CD4-positive, alpha-beta T cell treated with Interleukin-17A for 1 hour (primary cell): ENCODE results near the gene PREX1.
"Not testable (repeated sequence)": the region's sequence is repeated elsewhere in the genome, so short reads cannot be mapped to it uniquely, and the experiment has no call there.

ENCODE experiments used
- DNase-seq: peaks from one replicate; pipeline ENCODE4 v3.0.0-alpha.2; 2020

The PREX1 gene, protein sequence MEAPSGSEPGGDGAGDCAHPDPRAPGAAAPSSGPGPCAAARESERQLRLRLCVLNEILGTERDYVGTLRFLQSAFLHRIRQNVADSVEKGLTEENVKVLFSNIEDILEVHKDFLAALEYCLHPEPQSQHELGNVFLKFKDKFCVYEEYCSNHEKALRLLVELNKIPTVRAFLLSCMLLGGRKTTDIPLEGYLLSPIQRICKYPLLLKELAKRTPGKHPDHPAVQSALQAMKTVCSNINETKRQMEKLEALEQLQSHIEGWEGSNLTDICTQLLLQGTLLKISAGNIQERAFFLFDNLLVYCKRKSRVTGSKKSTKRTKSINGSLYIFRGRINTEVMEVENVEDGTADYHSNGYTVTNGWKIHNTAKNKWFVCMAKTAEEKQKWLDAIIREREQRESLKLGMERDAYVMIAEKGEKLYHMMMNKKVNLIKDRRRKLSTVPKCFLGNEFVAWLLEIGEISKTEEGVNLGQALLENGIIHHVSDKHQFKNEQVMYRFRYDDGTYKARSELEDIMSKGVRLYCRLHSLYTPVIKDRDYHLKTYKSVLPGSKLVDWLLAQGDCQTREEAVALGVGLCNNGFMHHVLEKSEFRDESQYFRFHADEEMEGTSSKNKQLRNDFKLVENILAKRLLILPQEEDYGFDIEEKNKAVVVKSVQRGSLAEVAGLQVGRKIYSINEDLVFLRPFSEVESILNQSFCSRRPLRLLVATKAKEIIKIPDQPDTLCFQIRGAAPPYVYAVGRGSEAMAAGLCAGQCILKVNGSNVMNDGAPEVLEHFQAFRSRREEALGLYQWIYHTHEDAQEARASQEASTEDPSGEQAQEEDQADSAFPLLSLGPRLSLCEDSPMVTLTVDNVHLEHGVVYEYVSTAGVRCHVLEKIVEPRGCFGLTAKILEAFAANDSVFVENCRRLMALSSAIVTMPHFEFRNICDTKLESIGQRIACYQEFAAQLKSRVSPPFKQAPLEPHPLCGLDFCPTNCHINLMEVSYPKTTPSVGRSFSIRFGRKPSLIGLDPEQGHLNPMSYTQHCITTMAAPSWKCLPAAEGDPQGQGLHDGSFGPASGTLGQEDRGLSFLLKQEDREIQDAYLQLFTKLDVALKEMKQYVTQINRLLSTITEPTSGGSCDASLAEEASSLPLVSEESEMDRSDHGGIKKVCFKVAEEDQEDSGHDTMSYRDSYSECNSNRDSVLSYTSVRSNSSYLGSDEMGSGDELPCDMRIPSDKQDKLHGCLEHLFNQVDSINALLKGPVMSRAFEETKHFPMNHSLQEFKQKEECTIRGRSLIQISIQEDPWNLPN (N-terminal part only)

DNA sequence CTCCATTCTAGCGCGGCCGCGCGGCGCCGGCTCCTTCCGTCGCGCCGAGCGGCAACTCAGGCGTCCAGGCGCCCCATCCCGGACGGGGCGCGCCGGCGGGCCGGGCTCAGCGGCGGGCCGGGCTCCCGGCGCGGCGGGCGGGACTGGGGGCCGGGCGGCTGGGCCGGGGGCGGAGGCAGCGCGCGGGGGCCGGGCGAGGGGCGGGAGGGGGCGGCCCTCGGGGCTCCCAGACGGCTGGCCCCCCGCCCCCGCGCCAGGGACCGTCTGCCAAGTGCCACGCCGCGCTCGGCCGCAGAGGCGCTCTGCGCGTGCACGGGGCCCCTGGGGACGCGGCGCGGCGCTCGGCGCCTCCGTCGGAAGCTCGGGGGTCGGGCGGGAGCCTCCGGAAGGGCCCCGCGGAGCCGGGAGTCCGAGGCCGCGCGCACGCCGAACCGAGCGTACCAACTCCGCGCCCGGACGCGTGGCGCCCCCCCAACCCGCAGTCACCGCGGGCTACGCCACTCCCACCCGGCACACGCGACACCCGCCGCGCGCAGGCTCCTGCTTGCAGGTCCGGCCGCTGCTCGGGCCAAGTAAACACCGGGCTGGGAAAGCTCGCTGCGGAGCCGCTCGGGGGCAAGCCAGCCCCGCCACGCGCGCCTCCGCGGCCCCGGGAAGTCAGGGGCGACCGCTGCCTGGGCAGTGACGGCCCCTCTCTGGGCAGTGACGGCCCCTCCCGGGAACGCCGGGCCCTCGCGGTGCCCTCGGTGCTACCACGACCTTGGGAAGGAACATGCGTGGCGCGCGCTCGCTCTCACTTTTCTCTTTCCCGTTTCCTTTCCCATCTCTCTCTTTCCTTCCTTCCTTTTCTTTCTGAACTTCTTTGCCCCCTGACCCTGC is at the start of gene PREX1:
Gene PREX1, minus strand, starts transcription at position 145 of the 879 bp plus-strand sequence. Its CDS starts 139 bp downstream, at position 6.
- DNase-seq, result peak; percentile 88

DNA sequence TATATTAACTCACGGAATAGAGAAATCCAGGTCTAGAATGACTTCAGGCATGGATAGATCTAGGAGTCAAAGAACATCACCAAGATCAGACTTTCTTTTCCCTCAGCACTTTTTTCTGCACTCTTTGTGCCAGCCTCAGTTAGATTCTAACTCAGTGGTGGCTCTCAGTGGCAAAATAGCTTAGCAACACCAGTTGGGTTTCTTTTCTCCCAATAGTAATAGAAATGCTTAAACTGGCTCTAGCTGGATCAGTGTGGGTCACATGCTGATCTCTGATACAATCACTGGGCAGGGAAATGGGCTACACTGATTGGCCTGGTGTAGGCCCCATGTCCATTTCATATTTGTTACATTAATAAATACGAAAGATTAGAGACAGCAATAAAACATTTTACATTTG is 49.5 kb upstream of the PREX1 start:
- no peak for DNase-seq

DNA sequence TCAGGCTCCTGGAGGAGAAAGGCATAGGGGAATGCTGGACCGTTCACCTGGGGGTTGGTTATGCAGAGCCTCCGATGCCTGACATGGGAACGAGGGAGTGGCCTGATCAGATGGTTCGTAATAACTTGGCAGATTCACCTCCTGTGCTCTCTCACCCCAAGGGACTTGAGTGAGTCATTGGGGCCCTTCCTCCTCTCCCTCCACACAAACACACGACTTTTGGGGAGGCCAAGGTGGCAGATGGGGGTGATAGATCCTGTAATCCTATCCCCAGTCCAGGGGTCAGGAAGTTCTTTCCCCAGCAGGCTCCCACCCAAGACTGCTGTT is 48.1 kb upstream of the PREX1 start:
- DNase-seq, result no peak

DNA sequence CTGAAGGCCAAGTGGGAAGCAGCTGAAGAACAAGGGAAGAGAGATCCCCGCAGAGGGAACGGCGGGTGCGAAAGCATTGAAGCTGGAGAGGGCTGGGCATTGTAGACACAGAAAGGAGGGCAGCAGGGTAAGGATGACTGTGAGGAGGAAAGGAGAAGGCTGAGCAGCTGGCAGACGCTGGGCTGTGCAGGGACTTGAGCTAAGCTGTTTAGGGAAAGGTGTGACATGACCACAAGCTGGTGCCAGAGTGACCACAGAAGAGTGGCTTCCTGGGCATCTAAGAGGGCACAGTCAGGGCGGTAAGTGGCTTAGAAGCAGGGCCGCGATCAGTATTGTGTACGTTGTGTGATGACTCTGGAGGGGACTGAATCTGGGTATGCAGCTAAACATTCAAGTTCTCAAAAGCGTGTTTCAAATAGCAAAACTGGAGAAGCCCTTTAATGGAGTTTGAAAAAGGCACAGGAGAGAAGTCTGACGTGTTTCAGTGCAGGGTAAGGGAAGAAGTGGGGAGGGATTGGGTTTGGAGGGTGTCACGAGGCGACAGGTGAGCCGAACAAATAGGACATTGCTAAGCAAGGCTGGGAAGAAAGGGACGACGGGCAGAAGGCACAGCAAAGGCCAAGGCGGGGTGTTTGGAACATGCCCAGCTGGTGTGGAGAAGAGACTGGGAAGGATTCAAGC is 47.6 kb upstream of the PREX1 start:
- no peak for DNase-seq

GRCh38 chr20:48869442-48869841 is 41.6 kb upstream of the PREX1 start:
- not testable (repeated sequence) for DNase-seq

GRCh38 chr20:48866936-48867335 is 39.1 kb upstream of the PREX1 start:
- no peak for DNase-seq

DNA sequence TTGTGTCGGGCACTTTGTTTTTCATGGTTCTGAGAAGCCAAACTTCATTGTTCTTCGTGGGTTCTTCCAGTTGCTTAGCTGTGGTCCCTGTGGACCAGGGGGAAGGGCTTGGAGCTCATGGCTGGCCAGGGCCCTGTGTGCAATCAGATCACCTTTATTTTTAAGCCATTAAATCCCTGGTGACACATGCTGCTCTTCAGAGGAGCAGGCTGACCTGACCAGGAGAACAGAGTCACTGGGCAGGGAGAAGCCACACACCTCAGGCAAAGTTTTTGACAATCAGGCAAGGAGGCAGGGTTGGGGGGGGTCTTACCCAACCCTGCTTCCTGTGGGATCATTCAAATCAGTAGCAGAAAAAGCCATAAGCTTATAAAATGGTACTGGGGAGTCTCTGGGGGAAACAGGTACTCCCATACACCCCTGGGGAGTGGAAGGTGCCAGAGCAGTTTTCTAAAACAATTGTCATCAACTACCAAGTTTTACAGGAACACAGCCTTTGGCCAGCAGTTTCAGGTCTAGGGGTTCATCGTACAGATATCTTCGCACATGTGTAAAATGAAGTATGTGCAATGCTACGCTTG is 37.0 kb upstream of the PREX1 start:
- no peak for DNase-seq

GRCh38 chr20:48864254-48864653 is 36.5 kb upstream of the PREX1 start:
- DNase-seq, result no peak

DNA sequence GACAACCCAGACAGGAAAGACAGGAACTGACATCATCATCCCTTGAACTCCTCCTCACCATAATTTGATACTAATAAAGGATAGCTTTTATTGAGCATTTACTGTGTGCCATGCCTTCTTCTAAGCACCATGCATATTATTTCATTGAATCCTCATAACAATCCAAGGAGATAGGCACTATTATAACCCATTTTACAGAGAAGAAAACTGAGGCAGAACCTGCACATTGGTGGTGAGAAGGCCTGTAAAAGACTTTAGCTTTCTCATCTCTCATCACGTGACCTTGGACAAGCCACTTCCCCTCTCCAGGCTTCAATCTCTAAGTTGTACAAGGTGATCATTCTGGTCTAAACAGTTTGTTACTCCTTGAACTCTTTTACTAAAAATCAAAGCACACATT is 34.5 kb upstream of the PREX1 start:
- DNase-seq, result no peak

- DNase-seq, result no peak
These were observed 33.6 kb upstream of the PREX1 start for GRCh38 chr20:48861444-48861843.

GRCh38 chr20:48858075-48858790 is 30.4 kb upstream of the PREX1 start:
- DNase-seq, result no peak

GRCh38 chr20:48856130-48856529 is 28.3 kb upstream of the PREX1 start:
- DNase-seq, result no peak

GRCh38 chr20:48855046-48855445 is 27.2 kb upstream of the PREX1 start:
- DNase-seq, result no peak

DNA sequence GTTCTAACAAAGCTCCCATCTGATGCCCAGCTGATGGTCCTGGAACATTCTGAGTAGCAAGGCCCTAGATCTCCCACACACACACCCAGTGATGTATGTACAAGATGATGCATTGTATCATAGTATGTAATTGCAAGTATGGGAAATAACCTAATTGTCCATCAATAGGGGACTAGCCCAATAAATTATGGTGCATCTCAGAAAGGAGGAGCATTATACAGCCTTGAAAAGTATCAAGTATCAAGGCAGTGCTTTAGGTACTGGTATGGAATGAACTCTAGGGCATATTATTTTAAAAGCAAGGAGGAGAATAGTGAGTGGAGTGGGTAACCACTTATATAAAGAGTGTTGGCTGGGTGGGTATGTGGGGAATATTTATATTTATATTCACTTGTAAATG is 24.8 kb upstream of the PREX1 start:
- no peak for DNase-seq

- no peak for DNase-seq
These were observed 23.8 kb upstream of the PREX1 start for GRCh38 chr20:48851579-48851978.

- DNase-seq, result no peak
These were observed 23.1 kb upstream of the PREX1 start for GRCh38 chr20:48850977-48851299.

DNA sequence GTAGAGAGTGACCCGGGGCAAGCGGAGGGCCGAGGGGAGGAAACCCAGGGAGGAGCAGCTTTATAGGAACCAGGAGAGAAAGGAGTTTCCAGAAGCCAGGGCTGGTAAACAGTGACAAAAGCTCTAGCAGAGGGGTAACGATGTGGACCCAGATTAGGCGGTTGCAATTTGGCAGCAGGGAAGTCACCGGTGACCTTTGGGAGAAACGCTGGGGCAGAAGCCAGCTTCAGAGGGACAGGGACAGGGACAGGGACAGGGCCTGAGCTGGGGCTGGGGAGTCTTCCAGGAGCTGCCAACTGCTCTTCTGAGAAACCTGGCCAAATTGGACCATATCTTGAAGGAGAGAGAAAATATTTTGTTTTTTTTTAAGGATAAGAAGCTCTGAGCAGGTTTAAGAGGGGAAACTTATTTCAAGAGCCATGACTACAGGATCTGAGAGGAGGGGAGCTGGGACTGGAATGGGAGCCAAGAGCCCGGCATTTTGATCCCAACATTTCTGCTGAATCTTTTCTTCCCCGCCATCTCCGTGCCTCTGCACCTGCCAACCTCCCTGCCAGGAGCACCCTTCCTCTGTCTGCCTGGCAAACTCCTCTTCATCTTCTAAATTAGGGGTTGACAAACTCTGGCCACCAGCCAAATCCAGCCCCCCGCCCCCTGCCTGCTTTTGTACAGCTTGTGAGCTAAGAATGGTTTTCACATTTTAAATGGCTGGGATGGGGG is 22.6 kb upstream of the PREX1 start:
- no peak for DNase-seq

- DNase-seq, result no peak
These were observed 22.0 kb upstream of the PREX1 start for GRCh38 chr20:48849779-48850178.

DNA sequence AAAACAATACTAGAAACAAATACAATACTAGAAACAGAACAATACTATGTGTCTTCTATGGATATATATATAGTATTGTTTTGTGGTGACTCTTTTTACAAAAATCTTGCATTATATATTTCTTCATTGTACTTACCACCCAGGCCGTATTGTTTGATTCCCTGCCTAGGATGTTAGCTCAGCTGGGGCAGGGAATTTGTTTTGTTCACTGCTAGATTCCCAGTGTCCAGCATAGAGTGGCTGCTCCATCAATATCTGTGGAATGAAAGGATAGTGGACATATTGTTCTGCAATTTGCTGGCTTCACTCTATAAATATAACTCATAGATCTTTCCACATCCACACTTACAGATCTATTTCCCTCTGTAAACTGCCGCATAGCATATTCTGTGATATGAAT is 21.5 kb upstream of the PREX1 start:
- no peak for DNase-seq
